ENCODE measurements around the gene PLD4. TPM values are rescaled to one million over a fixed set of nuclear protein-coding genes. Genes with fewer than 3 reads are reported as not detected.

The PLD4 gene
- total and polyA plus RNA-seq, 2 experiments from 2014 or later = not detected

DNA sequence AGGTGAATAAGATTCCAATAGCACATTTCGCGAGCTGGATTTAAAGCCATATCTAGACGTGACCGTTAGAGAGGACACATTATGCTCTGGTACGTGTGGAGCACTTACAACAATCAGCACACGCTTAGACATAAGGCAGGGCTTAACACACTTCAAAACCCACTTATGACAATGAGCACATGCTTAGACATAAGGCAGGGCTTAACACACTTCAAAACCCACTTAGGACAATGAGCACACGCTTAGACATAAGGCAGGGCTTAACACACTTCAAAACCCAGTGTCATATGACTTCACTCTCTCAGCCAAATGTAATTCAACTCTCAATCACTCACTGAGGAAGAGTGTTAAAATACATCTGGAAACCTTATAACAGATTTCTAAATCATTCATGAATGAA, 11.2 kb upstream of the PLD4 start:
- DNase-seq (ENCODE audit: low spot score) (no peak), ATAC-seq (no peak)
- TF ChIP-seq POLR2AphosphoS5 (IDR thresholded peaks at IDR 0.05; ENCODE audit: low read depth) = no peak
- no peak for TF ChIP-seq EZH2 (IDR thresholded peaks at IDR 0.05; ENCODE audit: low read depth, unreplicated experiment)
- H3K4me1 ChIP-seq (ENCODE audit: insufficient read depth) = no peaks in the 10 kb centered on the region
- H3K27ac Mint-ChIP-seq = no peak overlapping the region
- H3K4me1 Mint-ChIP-seq = no peaks in the 10 kb centered on the region
- H3K79me2 ChIP-seq (replicated peaks; ENCODE audit: insufficient read depth) = no peaks in the 10 kb centered on the region
- H3K27ac ChIP-seq (ENCODE audit: low read depth) = no peak overlapping the region
- no peaks in the 10 kb centered on the region for H3K9me2 ChIP-seq (ENCODE audit: insufficient read depth)
- H3F3A ChIP-seq (replicated peaks; ENCODE audit: low read depth) = no peaks in the 10 kb centered on the region
- H3K4me2 ChIP-seq = no peak overlapping the region
- peaks cover 22% of the 10 kb centered on the region for H3K9me3 Mint-ChIP-seq
- no peak overlapping the region for H3K4me3 ChIP-seq
- H4K20me1 ChIP-seq (replicated peaks; ENCODE audit: insufficient read depth) = no peaks in the 10 kb centered on the region
- H3K27me3 Mint-ChIP-seq (ENCODE audit: insufficient read depth, low read depth, poor library complexity) = peaks cover 5% of the 10 kb centered on the region
- no peaks in the 10 kb centered on the region for H3K36me3 ChIP-seq (ENCODE audit: insufficient read depth)
- no peaks in the 10 kb centered on the region for H3K27me3 ChIP-seq (ENCODE audit: insufficient read depth)
- H3K4me3 Mint-ChIP-seq = no peak overlapping the region
- peaks cover 5% of the 10 kb centered on the region; the same call in 2 of the 3 replicates for H3K36me3 Mint-ChIP-seq (ENCODE audit: low read depth)
- H2AFZ ChIP-seq = no peak overlapping the region

DNA sequence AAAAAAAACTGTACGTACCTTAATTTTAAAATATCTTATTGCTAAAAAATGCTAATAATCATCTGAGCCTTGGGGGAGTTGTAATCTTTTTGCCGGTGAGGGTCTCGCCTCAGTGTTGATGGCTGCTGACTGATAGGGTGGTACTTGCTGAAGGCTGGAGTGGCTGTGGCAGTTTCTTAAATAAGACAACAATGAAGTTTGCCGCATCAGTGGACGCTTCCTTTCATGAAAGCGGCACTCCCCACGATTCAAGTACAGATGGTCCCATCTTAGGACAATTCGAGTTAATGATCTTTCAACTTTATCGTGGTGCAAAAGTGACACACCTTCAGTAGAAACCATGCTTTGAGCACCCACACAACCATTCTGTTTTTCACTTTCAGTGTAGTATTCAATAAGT, 7.6 kb upstream of the PLD4 start:
- Histone ChIP-seq H3K4me3 (no peak overlapping the region), H3K4me1 (ENCODE audit: insufficient read depth) (no peaks in the 10 kb centered on the region), H2AFZ (no peak overlapping the region), H3K27me3 (ENCODE audit: insufficient read depth) (no peaks in the 10 kb centered on the region), H3K27ac (ENCODE audit: low read depth) (no peak overlapping the region), H3F3A (replicated peaks; ENCODE audit: low read depth) (no peaks in the 10 kb centered on the region), H3K9me2 (ENCODE audit: insufficient read depth) (no peaks in the 10 kb centered on the region), H3K36me3 (ENCODE audit: insufficient read depth) (no peaks in the 10 kb centered on the region), H4K20me1 (replicated peaks; ENCODE audit: insufficient read depth) (no peaks in the 10 kb centered on the region), H3K79me2 (replicated peaks; ENCODE audit: insufficient read depth) (no peaks in the 10 kb centered on the region), H3K4me2 (no peak overlapping the region)
- no peak for DNase-seq (ENCODE audit: low spot score)
- ATAC-seq = no peak
- H3K36me3 Mint-ChIP-seq (ENCODE audit: low read depth) = no peaks in the 10 kb centered on the region
- H3K4me3 Mint-ChIP-seq = no peak overlapping the region
- H3K27me3 Mint-ChIP-seq (ENCODE audit: insufficient read depth, low read depth, poor library complexity) = peaks cover 5% of the 10 kb centered on the region
- peaks cover under 1% of the 10 kb centered on the region; the same call in 1 of the 3 replicates for H3K9me3 Mint-ChIP-seq
- peaks cover 3% of the 10 kb centered on the region for H3K4me1 Mint-ChIP-seq
- no peak overlapping the region for H3K27ac Mint-ChIP-seq
- TF ChIP-seq NANOG (IDR thresholded peaks at IDR 0.05; ENCODE audit: borderline replicate concordance) (no peak), ZNF331 (CRISPR knock-in tag; IDR thresholded peaks at IDR 0.05; ENCODE audit: low read depth) (no peak), EZH2 (IDR thresholded peaks at IDR 0.05; ENCODE audit: low read depth, unreplicated experiment) (no peak), POLR2AphosphoS5 (IDR thresholded peaks at IDR 0.05; ENCODE audit: low read depth) (no peak), ZNF114 (CRISPR knock-in tag; IDR thresholded peaks at IDR 0.05) (no peak), CREB1 (CRISPR knock-in tag; IDR thresholded peaks at IDR 0.05; ENCODE audit: low read depth) (no peak), STAT1 (IDR thresholded peaks at IDR 0.05; ENCODE audit: unreplicated experiment) (no peak)
- TF ChIP-seq, protein P1, sequence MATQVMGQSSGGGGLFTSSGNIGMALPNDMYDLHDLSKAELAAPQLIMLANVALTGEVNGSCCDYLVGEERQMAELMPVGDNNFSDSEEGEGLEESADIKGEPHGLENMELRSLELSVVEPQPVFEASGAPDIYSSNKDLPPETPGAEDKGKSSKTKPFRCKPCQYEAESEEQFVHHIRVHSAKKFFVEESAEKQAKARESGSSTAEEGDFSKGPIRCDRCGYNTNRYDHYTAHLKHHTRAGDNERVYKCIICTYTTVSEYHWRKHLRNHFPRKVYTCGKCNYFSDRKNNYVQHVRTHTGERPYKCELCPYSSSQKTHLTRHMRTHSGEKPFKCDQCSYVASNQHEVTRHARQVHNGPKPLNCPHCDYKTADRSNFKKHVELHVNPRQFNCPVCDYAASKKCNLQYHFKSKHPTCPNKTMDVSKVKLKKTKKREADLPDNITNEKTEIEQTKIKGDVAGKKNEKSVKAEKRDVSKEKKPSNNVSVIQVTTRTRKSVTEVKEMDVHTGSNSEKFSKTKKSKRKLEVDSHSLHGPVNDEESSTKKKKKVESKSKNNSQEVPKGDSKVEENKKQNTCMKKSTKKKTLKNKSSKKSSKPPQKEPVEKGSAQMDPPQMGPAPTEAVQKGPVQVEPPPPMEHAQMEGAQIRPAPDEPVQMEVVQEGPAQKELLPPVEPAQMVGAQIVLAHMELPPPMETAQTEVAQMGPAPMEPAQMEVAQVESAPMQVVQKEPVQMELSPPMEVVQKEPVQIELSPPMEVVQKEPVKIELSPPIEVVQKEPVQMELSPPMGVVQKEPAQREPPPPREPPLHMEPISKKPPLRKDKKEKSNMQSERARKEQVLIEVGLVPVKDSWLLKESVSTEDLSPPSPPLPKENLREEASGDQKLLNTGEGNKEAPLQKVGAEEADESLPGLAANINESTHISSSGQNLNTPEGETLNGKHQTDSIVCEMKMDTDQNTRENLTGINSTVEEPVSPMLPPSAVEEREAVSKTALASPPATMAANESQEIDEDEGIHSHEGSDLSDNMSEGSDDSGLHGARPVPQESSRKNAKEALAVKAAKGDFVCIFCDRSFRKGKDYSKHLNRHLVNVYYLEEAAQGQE (IDR thresholded peaks at IDR 0.05; ENCODE audit: unreplicated experiment) = no peak
- TF ChIP-seq, protein P2, sequence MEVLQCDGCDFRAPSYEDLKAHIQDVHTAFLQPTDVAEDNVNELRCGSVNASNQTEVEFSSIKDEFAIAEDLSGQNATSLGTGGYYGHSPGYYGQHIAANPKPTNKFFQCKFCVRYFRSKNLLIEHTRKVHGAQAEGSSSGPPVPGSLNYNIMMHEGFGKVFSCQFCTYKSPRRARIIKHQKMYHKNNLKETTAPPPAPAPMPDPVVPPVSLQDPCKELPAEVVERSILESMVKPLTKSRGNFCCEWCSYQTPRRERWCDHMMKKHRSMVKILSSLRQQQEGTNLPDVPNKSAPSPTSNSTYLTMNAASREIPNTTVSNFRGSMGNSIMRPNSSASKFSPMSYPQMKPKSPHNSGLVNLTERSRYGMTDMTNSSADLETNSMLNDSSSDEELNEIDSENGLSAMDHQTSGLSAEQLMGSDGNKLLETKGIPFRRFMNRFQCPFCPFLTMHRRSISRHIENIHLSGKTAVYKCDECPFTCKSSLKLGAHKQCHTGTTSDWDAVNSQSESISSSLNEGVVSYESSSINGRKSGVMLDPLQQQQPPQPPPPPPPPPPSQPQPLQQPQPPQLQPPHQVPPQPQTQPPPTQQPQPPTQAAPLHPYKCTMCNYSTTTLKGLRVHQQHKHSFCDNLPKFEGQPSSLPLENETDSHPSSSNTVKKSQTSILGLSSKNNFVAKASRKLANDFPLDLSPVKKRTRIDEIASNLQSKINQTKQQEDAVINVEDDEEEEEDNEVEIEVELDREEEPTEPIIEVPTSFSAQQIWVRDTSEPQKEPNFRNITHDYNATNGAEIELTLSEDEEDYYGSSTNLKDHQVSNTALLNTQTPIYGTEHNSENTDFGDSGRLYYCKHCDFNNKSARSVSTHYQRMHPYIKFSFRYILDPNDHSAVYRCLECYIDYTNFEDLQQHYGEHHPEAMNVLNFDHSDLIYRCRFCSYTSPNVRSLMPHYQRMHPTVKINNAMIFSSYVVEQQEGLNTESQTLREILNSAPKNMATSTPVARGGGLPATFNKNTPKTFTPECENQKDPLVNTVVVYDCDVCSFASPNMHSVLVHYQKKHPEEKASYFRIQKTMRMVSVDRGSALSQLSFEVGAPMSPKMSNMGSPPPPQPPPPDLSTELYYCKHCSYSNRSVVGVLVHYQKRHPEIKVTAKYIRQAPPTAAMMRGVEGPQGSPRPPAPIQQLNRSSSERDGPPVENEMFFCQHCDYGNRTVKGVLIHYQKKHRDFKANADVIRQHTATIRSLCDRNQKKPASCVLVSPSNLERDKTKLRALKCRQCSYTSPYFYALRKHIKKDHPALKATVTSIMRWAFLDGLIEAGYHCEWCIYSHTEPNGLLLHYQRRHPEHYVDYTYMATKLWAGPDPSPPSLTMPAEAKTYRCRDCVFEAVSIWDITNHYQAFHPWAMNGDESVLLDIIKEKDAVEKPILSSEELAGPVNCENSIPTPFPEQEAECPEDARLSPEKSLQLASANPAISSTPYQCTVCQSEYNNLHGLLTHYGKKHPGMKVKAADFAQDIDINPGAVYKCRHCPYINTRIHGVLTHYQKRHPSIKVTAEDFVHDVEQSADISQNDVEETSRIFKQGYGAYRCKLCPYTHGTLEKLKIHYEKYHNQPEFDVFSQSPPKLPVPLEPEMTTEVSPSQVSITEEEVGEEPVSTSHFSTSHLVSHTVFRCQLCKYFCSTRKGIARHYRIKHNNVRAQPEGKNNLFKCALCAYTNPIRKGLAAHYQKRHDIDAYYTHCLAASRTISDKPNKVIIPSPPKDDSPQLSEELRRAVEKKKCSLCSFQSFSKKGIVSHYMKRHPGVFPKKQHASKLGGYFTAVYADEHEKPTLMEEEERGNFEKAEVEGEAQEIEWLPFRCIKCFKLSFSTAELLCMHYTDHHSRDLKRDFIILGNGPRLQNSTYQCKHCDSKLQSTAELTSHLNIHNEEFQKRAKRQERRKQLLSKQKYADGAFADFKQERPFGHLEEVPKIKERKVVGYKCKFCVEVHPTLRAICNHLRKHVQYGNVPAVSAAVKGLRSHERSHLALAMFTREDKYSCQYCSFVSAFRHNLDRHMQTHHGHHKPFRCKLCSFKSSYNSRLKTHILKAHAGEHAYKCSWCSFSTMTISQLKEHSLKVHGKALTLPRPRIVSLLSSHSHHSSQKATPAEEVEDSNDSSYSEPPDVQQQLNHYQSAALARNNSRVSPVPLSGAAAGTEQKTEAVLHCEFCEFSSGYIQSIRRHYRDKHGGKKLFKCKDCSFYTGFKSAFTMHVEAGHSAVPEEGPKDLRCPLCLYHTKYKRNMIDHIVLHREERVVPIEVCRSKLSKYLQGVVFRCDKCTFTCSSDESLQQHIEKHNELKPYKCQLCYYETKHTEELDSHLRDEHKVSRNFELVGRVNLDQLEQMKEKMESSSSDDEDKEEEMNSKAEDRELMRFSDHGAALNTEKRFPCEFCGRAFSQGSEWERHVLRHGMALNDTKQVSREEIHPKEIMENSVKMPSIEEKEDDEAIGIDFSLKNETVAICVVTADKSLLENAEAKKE (CRISPR knock-in tag; IDR thresholded peaks at IDR 0.05) = no peak
- TF ChIP-seq, protein P3, sequence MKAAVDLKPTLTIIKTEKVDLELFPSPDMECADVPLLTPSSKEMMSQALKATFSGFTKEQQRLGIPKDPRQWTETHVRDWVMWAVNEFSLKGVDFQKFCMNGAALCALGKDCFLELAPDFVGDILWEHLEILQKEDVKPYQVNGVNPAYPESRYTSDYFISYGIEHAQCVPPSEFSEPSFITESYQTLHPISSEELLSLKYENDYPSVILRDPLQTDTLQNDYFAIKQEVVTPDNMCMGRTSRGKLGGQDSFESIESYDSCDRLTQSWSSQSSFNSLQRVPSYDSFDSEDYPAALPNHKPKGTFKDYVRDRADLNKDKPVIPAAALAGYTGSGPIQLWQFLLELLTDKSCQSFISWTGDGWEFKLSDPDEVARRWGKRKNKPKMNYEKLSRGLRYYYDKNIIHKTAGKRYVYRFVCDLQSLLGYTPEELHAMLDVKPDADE (IDR thresholded peaks at IDR 0.05) = no peak
